Measurements from ENCODE around the gene RANBP1.

GRCh38 chr22:20154602-20155187 is 38.8 kb downstream of the RANBP1 start:
- TF ChIP-seq ATF3 (IDR thresholded peaks at IDR 0.05) (no peak), ATF3 (CRISPR knock-in tag; conservative IDR thresholded peaks at IDR 0.05) (no peak), ARID2 (IDR thresholded peaks at IDR 0.05) (no peak), POLR2A (conservative IDR thresholded peaks at IDR 0.05) (no peak), MBD2 (IDR thresholded peaks at IDR 0.05; ENCODE audit: borderline replicate concordance, low read depth) (no peak), ZFP30 (CRISPR knock-in tag; IDR thresholded peaks at IDR 0.05; ENCODE audit: borderline replicate concordance) (no peak), ZNF274 (IDR thresholded peaks at IDR 0.05; ENCODE audit: borderline replicate concordance, low read depth, low read length) (no peak), MAZ (CRISPR knock-in tag; conservative IDR thresholded peaks at IDR 0.05 in 1 of 2, IDR thresholded peaks at IDR 0.05 in 1 of 2) (0 out of 4 replicates have a peak, but pooled peaks of 1 of the 2 experiments have one; percentile 5), ZFX (CRISPR knock-in tag; IDR thresholded peaks at IDR 0.05) (no peak), CTCF (IDR thresholded peaks at IDR 0.05 in 2 of 3, conservative IDR thresholded peaks at IDR 0.05 in 1 of 3; ENCODE audit: insufficient read depth in 2 of 3, low read depth in 1 of 3, low read length in 3 of 3) (peak; percentile 49 to 63 (median 52))

Data from K562 (cell line).